ENCODE data around the gene PVALB. TPM values are rescaled to one million over a fixed set of nuclear protein-coding genes. Genes with fewer than 3 reads are reported as not detected.

PVALB gene
- total and polyA plus RNA-seq, 2 donors (not counting 3 experiments of a cell fraction or from before 2014, with no cell fraction given) = not detected

DNA sequence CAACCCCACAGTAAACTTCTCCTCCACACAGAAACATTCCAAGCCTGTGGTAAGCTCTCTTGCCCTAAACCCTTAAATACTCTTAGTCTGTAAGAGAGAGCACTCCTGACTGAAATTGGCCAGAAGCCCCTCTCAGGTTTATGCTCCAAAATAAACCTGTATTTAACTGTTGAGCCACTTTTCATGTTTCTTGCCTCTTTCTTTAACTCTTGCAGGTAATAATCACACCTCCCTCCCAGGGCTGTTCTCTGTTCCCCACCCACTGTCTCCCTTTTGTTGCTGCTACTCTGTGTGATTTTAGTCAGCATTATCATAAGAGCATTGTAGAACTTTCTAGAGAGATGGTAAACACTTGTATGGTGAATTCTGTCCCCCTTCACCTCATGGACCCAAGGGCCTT is 38.8 kb downstream of the PVALB start:
- BruUV-seq (replicated peaks) = no TSS peak
- intact Hi-C loops (cut with micrococcal nuclease) = no loop called here
- POLR2A ChIA-PET = no interaction called here

DNA sequence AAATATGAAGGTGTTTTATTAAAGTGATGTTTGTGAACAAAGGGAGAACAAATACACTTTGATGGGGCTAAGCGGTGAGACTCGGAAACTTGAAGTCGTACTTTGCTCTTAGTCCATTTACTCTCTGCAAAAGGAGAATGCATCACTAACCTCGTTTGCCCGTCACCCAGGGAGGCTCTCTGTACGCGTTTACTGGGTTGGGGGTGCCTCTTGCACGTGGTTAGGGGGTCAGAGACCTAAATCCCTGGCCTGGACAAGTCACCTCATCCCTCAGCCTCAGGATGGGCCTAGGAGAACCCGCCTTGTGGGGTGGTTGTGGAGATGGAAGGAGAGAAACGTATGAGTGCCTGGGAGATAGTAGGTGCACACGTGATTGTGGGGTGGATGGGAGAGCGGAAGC is 40.1 kb downstream of the PVALB start:
- H3K9me1 ChIP-seq (replicated peaks; ENCODE audit: control insufficient read depth, extremely low read depth, insufficient read depth, low read length) = no peaks in the 10 kb centered on the region
- H3K27me3 ChIP-seq (ENCODE audit: control insufficient read depth in 2 of 2, insufficient read depth in 2 of 2, low read length in 2 of 2) = no peaks in the 10 kb centered on the region
- dilution Hi-C loops (cut with MboI; ENCODE audit: extremely low pct_ligation_motif_present, low sequenced_read_pairs) (loop anchor here (10.0 kb wide), 1 partner anchor 58 kb away; no protein-coding TSS in a partner anchor), intact Hi-C loops (cut with micrococcal nuclease) (loop anchor here (1.0 kb wide), 2 partner anchors 230 to 234 kb away; no protein-coding TSS in a partner anchor)
- peak overlapping the region; percentile 17 for H3K9ac ChIP-seq (replicated peaks; ENCODE audit: extremely low read depth, insufficient read depth, low read length)
- peak overlapping the region; percentile 46 for H2AFZ ChIP-seq (ENCODE audit: low read depth, low read length)
- no TSS peak for BruUV-seq (replicated peaks)
- H3K27ac ChIP-seq (ENCODE audit: insufficient read depth, low read depth, low read length) = no peak overlapping the region
- no peaks in the 10 kb centered on the region for H3K36me3 ChIP-seq (ENCODE audit: control insufficient read depth in 2 of 2, extremely low read depth in 1 of 2, insufficient read depth in 2 of 2, low read length in 2 of 2)
- TF ChIP-seq, protein P1, sequence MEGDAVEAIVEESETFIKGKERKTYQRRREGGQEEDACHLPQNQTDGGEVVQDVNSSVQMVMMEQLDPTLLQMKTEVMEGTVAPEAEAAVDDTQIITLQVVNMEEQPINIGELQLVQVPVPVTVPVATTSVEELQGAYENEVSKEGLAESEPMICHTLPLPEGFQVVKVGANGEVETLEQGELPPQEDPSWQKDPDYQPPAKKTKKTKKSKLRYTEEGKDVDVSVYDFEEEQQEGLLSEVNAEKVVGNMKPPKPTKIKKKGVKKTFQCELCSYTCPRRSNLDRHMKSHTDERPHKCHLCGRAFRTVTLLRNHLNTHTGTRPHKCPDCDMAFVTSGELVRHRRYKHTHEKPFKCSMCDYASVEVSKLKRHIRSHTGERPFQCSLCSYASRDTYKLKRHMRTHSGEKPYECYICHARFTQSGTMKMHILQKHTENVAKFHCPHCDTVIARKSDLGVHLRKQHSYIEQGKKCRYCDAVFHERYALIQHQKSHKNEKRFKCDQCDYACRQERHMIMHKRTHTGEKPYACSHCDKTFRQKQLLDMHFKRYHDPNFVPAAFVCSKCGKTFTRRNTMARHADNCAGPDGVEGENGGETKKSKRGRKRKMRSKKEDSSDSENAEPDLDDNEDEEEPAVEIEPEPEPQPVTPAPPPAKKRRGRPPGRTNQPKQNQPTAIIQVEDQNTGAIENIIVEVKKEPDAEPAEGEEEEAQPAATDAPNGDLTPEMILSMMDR (IDR thresholded peaks at IDR 0.05; ENCODE audit: extremely low read depth in 1 of 2, insufficient read depth in 1 of 2, low read depth in 1 of 2, low read length in 2 of 2) = no peak
- TF ChIP-seq POLR2AphosphoS5 (IDR thresholded peaks at IDR 0.05; ENCODE audit: insufficient read depth, low read depth, low read length) (no peak), JUN (IDR thresholded peaks at IDR 0.05; ENCODE audit: borderline replicate concordance, insufficient read depth, insufficient read length, low read depth) (no peak), GATA2 (IDR thresholded peaks at IDR 0.05; ENCODE audit: insufficient read depth, insufficient read length, low read depth, low read length) (no peak), MYC (IDR thresholded peaks at IDR 0.05; ENCODE audit: low read depth, low read length) (no peak), FOS (IDR thresholded peaks at IDR 0.05; ENCODE audit: borderline replicate concordance, insufficient read depth, low read length) (no peak), EZH2 (IDR thresholded peaks at IDR 0.05; ENCODE audit: borderline replicate concordance, low read depth, low read length, severe bottlenecking) (no peak), POLR2A (IDR thresholded peaks at IDR 0.05; ENCODE audit: low read depth, low read length) (no peak)
- TF ChIP-seq, protein P2, sequence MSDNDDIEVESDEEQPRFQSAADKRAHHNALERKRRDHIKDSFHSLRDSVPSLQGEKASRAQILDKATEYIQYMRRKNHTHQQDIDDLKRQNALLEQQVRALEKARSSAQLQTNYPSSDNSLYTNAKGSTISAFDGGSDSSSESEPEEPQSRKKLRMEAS (IDR thresholded peaks at IDR 0.05; ENCODE audit: insufficient read depth, insufficient read length) = no peak
- FAIRE-seq = no peak
- H3K79me2 ChIP-seq (ENCODE audit: control insufficient read depth, insufficient read depth, low read length) = no peaks in the 10 kb centered on the region
- DNase-seq (ENCODE audit: low read depth, low spot score) = no peak
- H4K20me1 ChIP-seq (replicated peaks; ENCODE audit: control insufficient read depth, extremely low read depth, insufficient read depth, low read length) = no peaks in the 10 kb centered on the region
- H3K4me1 ChIP-seq (ENCODE audit: control insufficient read depth, extremely low read depth, insufficient read depth, low read length) = peaks cover 14% of the 10 kb centered on the region
- H3K9me3 ChIP-seq (replicated peaks; ENCODE audit: control insufficient read depth, insufficient read depth, low read length) = no peaks in the 10 kb centered on the region
- ChIA-PET CTCF (interaction anchor here (1.0 to 3.8 kb wide), 9 partner anchors 9 to 233 kb away, joined by 3 to 75 read pairs (median 6); no protein-coding TSS in a partner anchor), POLR2A (interaction anchor here (1.1 kb wide), 1 partner anchor 229 kb away, joined by 4 read pairs; no protein-coding TSS in a partner anchor)
- H3K4me3 ChIP-seq (replicated peaks in 1 of 3; ENCODE audit: insufficient read depth in 1 of 3, low read depth in 1 of 3, low read length in 3 of 3) = no peak overlapping the region
- H3K4me2 ChIP-seq (ENCODE audit: insufficient read depth, low read length) = peak overlapping the region; percentile 48

More for the DNA sequence above, 38.8 kb downstream of the PVALB start:
- Histone ChIP-seq H4K20me1 (replicated peaks; ENCODE audit: control insufficient read depth, extremely low read depth, insufficient read depth, low read length) (no peaks in the 10 kb centered on the region), H3K27ac (ENCODE audit: insufficient read depth, low read depth, low read length) (no peak overlapping the region), H3K9me1 (replicated peaks; ENCODE audit: control insufficient read depth, extremely low read depth, insufficient read depth, low read length) (no peaks in the 10 kb centered on the region), H2AFZ (ENCODE audit: low read depth, low read length) (no peak overlapping the region), H3K79me2 (ENCODE audit: control insufficient read depth, insufficient read depth, low read length) (no peaks in the 10 kb centered on the region), H3K27me3 (ENCODE audit: control insufficient read depth in 2 of 2, insufficient read depth in 2 of 2, low read length in 2 of 2) (no peaks in the 10 kb centered on the region), H3K4me1 (ENCODE audit: control insufficient read depth, extremely low read depth, insufficient read depth, low read length) (peaks cover 15% of the 10 kb centered on the region), H3K9me3 (replicated peaks; ENCODE audit: control insufficient read depth, insufficient read depth, low read length) (no peaks in the 10 kb centered on the region), H3K4me2 (ENCODE audit: insufficient read depth, low read length) (no peak overlapping the region), H3K4me3 (replicated peaks in 1 of 3; ENCODE audit: insufficient read depth in 1 of 3, low read depth in 1 of 3, low read length in 3 of 3) (no peak overlapping the region), H3K9ac (replicated peaks; ENCODE audit: extremely low read depth, insufficient read depth, low read length) (no peak overlapping the region), H3K36me3 (ENCODE audit: control insufficient read depth in 2 of 2, extremely low read depth in 1 of 2, insufficient read depth in 2 of 2, low read length in 2 of 2) (no peaks in the 10 kb centered on the region)
- CTCF ChIA-PET = interaction anchor here (10.8 kb wide), 1 partner anchor 79 kb away, joined by 149 read pairs; no protein-coding TSS in a partner anchor
- dilution Hi-C loops (cut with MboI; ENCODE audit: extremely low pct_ligation_motif_present, low sequenced_read_pairs) = loop anchor here (10.0 kb wide), 1 partner anchor 57 kb away; no protein-coding TSS in a partner anchor
- no peak for TF ChIP-seq POLR2AphosphoS5 (IDR thresholded peaks at IDR 0.05; ENCODE audit: insufficient read depth, low read depth, low read length)
- FAIRE-seq (no peak), DNase-seq (ENCODE audit: low read depth, low spot score) (no peak)
